IMR-90 (cell line): ENCODE measurements around the gene RELCH. TPM values are rescaled to one million over a fixed set of nuclear protein-coding genes. Genes with fewer than 3 reads are reported as not detected.

Experiments used
- ATAC-seq: fragments of 200-7000 bp; cut with Tn5 transposase; 2 replicates; pipeline ENCODE4 v1.9.1; 2020; ENCODE audit warnings: low read depth, mild to moderate bottlenecking, moderate library complexity
- BruUV-seq: library from RNA; stranded (reverse); fragments of 400-500 nt; replicated peaks from 2 replicates; lab custom pipeline; 2021; lab: Mats Ljungman, UMichigan
- CTCF ChIA-PET: fragments of 300-600 bp; formaldehyde crosslinking; extraction: SDS; loops from one replicate; lab custom pipeline; 2021; ENCODE audit warnings: antibody characterized with exemption; lab: Yijun Ruan, JAX
- POLR2A ChIA-PET: fragments of 300-600 bp; sonication (Branson Sonifier 250); formaldehyde crosslinking; loops from one replicate; lab custom pipeline; 2022; ENCODE audit warnings: antibody characterized with exemption; ENCODE audit not compliant: unreplicated experiment; lab: Charles Lee
- DNase-seq: peaks from one replicate; pipeline ENCODE4 v3.0.0; 2013
- H2AFZ ChIP-seq: replicated peaks from 2 replicates; pipeline ENCODE3; 2013; ENCODE audit warnings: low read length, mild to moderate bottlenecking; ENCODE audit not compliant: poor library complexity
- H2AK5ac ChIP-seq: 2 replicates; pipeline ENCODE4 v1.6.1; 2013; ENCODE audit warnings: low read depth, low read length, inconsistent platforms
- H2AK9ac ChIP-seq: replicated peaks from 2 replicates; pipeline ENCODE3; 2013; ENCODE audit warnings: mild to moderate bottlenecking, low read depth, low read length, moderate library complexity; ENCODE audit not compliant: poor library complexity
- H2BK120ac ChIP-seq: 2 replicates; pipeline ENCODE4 v1.6.1; 2013; ENCODE audit warnings: low read depth, low read length, inconsistent platforms
- H2BK15ac ChIP-seq: 3 replicates; pipeline ENCODE4 v1.6.1; 2013; ENCODE audit warnings: low read depth, low read length, inconsistent platforms
- H2BK20ac ChIP-seq: 2 replicates; pipeline ENCODE4 v1.6.1; 2013; ENCODE audit warnings: low read depth, mild to moderate bottlenecking, inconsistent platforms, low read length, moderate library complexity
- H2BK5ac ChIP-seq: 2 replicates; pipeline ENCODE4 v1.6.1; 2013; ENCODE audit warnings: mild to moderate bottlenecking, low read depth, low read length, inconsistent platforms; ENCODE audit not compliant: poor library complexity, severe bottlenecking
- H3K14ac ChIP-seq: replicated peaks from 2 replicates; pipeline ENCODE4 v1.6.1; 2013; ENCODE audit warnings: low read depth, low read length, inconsistent platforms
- H3K18ac ChIP-seq: 2 replicates; pipeline ENCODE4 v1.6.1; 2013; ENCODE audit warnings: low read depth, low read length, control low read depth
- H3K23ac ChIP-seq: 2 replicates; pipeline ENCODE4 v1.6.1; 2013; ENCODE audit warnings: low read depth, low read length, inconsistent platforms
- H3K27ac ChIP-seq: 2 replicates; pipeline ENCODE4 v1.5.1; 2013; ENCODE audit warnings: mild to moderate bottlenecking, control low read depth, low read length; ENCODE audit not compliant: insufficient read depth
- H3K27me3 ChIP-seq: 2 replicates; pipeline ENCODE4 v1.6.1; 2013; ENCODE audit warnings: low read length; ENCODE audit not compliant: control insufficient read depth, insufficient read depth
- H3K36me3 ChIP-seq: 2 replicates; pipeline ENCODE4 v1.6.1; 2013; ENCODE audit warnings: low read length, mixed read lengths; ENCODE audit not compliant: control insufficient read depth, insufficient read depth
- H3K4ac ChIP-seq: 2 replicates; pipeline ENCODE4 v1.6.1; 2013; ENCODE audit warnings: low read depth, low read length, inconsistent platforms
- H3K4me1 ChIP-seq: 2 replicates; pipeline ENCODE4 v1.6.1; 2013; ENCODE audit warnings: low read length, mixed read lengths; ENCODE audit not compliant: control insufficient read depth, insufficient read depth
- H3K4me2 ChIP-seq: 2 replicates; pipeline ENCODE4 v1.6.1; 2013; ENCODE audit warnings: low read depth, mild to moderate bottlenecking, control low read depth, low read length, moderate library complexity
- H3K4me3 ChIP-seq: 2 replicates; pipeline ENCODE4 v1.5.1; 2013; ENCODE audit warnings: low read depth, mild to moderate bottlenecking, control low read depth, low read length, moderate library complexity; ENCODE audit not compliant: insufficient read depth
- H3K56ac ChIP-seq: 2 replicates; pipeline ENCODE4 v1.6.1; 2013; ENCODE audit warnings: low read length, inconsistent platforms; ENCODE audit not compliant: insufficient read depth; ENCODE audit errors: extremely low read depth
- H3K79me1 ChIP-seq, 2 experiments: 2 replicates each; pipeline ENCODE4 v1.6.1; 2013; ENCODE audit warnings: low read length in 2 of 2, inconsistent platforms in 1 of 2, low read depth in 1 of 2
- H3K9ac ChIP-seq: 2 replicates; pipeline ENCODE4 v1.6.1; 2013; ENCODE audit warnings: low read depth, low read length, control low read depth
- H3K9me1 ChIP-seq: 2 replicates; pipeline ENCODE4 v1.6.1; 2013; ENCODE audit warnings: low read length, inconsistent platforms; ENCODE audit not compliant: insufficient read depth
- H3K9me3 ChIP-seq: 2 replicates; pipeline ENCODE4 v1.6.1; 2013; ENCODE audit warnings: low read length; ENCODE audit not compliant: control insufficient read depth, insufficient read depth
- H4K20me1 ChIP-seq: 2 replicates; pipeline ENCODE4 v1.6.1; 2013; ENCODE audit warnings: low read length, inconsistent platforms; ENCODE audit not compliant: insufficient read depth
- H4K5ac ChIP-seq: 2 replicates; pipeline ENCODE4 v1.6.1; 2013; ENCODE audit warnings: mild to moderate bottlenecking, low read depth, low read length, control low read depth
- H4K8ac ChIP-seq, 2 experiments: 2 replicates each; pipeline ENCODE4 v1.6.1; 2013; ENCODE audit warnings: low read depth in 2 of 2, low read length in 2 of 2, control low read depth in 1 of 2, inconsistent platforms in 1 of 2
- H4K91ac ChIP-seq: 2 replicates; pipeline ENCODE4 v1.6.1; 2013; ENCODE audit warnings: low read depth, low read length, inconsistent platforms; ENCODE audit not compliant: insufficient read depth
- BHLHE40 ChIP-seq: fragments of 150-350 bp; IDR thresholded peaks from 2 replicates; pipeline ENCODE4 v1.6.1; 2016; ENCODE audit warnings: mild to moderate bottlenecking, low read depth, low read length
- CHD1 ChIP-seq: IDR thresholded peaks from 2 replicates; pipeline ENCODE4 v1.6.1; 2012; ENCODE audit warnings: low read depth, low read length, improper control_type of control experiment
- FOS ChIP-seq: fragments of 150-350 bp; IDR thresholded peaks from 2 replicates; pipeline ENCODE4 v1.6.1; 2016; ENCODE audit warnings: low read depth, low read length
- WGBS, 2 experiments: methylation state at CpG; one replicate each; pipeline versions ENCODE4 v1.1.5 to v1.1.7; 2013; ENCODE audit warnings: missing lambda C conversion rate in 2 of 2; ENCODE audit not compliant: insufficient read length in 1 of 2; ENCODE audit errors: extremely low coverage in 2 of 2; 5-methylcytosine and 5-hydroxymethylcytosine counted together
- dilution Hi-C: fragments of 300-500 bp; cut with HindIII; formaldehyde crosslinking; loops from one replicate; pipeline ENCODE4 v1.14.3; 2018; ENCODE audit warnings: low sequenced_read_pairs; ENCODE audit not compliant: unreplicated experiment
- in situ Hi-C: fragments of 300-500 bp; cut with MboI; formaldehyde crosslinking; loops from 3 replicates; pipeline ENCODE4 v1.14.3; 2019; ENCODE audit warnings: low sequenced_read_pairs, inconsistent platforms, mixed read lengths
- intact Hi-C: fragments of 100-400 bp; cut with micrococcal nuclease; formaldehyde crosslinking; loops from 2 replicates; pipeline ENCODE4 v1.10.0; 2022
- polyA plus RNA-seq, 3 experiments: library from polyadenylated mRNA; depleted of rRNA; stranded (reverse); fragments of >200 nt; gene quantifications; 2 replicates each; pipeline ENCODE4 v1.2.3, GENCODE V29; 2012; ENCODE audit warnings: low replicate concordance in 1 of 3
- total RNA-seq: library from RNA; depleted of rRNA; stranded (reverse); fragments of >200 nt; gene quantifications from 2 replicates; pipeline ENCODE4 v1.2.3, GENCODE V29; 2012

The RELCH gene
- total and polyA plus RNA-seq, 2 of the 4 experiments (the other 2 are of a cell fraction): 14.4 to 52.5 TPM

GRCh38 chr18:62189208-62189607, 2.2 kb downstream of the RELCH start:
- Histone ChIP-seq H2AFZ (no peak overlapping the region), H2AK5ac (no peak overlapping the region), H3K4me3 (0 out of 2 replicates have a peak overlapping the region, but pooled peaks have one; percentile 7), H3K4ac (no peak overlapping the region), H3K18ac (no peak overlapping the region), H3K56ac (no peak overlapping the region), H2BK120ac (no peak overlapping the region), H3K36me3 (no peaks in the 10 kb centered on the region), H2BK5ac (no peak overlapping the region), H3K79me1 (peaks cover 7 to 40% of the 10 kb centered on the region in 2 experiments), H3K9ac (no peak overlapping the region), H2BK20ac (no peak overlapping the region), H3K23ac (peak overlapping the region; percentile 41; the same call in 1 of the 2 replicates), H3K14ac (0 out of 2 replicates have a peak overlapping the region, but pooled peaks have one; percentile 12), H3K4me1 (peaks cover 8% of the 10 kb centered on the region; the same call in 1 of the 2 replicates), H3K27ac (no peak overlapping the region), H2BK15ac (no peak overlapping the region), H4K20me1 (peaks cover 21% of the 10 kb centered on the region; the same call in 1 of the 2 replicates), H3K27me3 (no peaks in the 10 kb centered on the region), H2AK9ac (no peak overlapping the region), H4K8ac (no peak overlapping the region), H3K9me3 (no peaks in the 10 kb centered on the region; the same call in 1 of the 2 replicates), H3K9me1 (no peaks in the 10 kb centered on the region; the same call in 1 of the 2 replicates), H4K5ac (no peak overlapping the region), H4K91ac (no peak overlapping the region), H3K4me2 (peak overlapping the region; percentile 90)
- POLR2A ChIA-PET: no interaction called here
- TF ChIP-seq BHLHE40: no peak
- no peak for TF ChIP-seq FOS
- no peak for TF ChIP-seq CHD1
- ATAC-seq: no peak
- CTCF ChIA-PET: no interaction called here
- BruUV-seq: no TSS peak
- in situ Hi-C loops: loop anchor here (5.0 to 25.0 kb wide), 4 partner anchors 58 to 798 kb away; partner anchors contain the start of gene PHLPP1
- DNase-seq: no peak
- WGBS, 2 experiments: no CpG with 5 or more reads among the region's 2 CpGs
- dilution Hi-C loops: no loop called here
- intact Hi-C loops: loop anchor here (2.0 to 10.0 kb wide), 4 partner anchors 28 to 796 kb away; partner anchors contain the start of genes PHLPP1 and ZCCHC2
